Neuronal stem cell (in vitro differentiated cells): ENCODE data around the gene MGRN1.

Source experiments
- DNase-seq: peaks from one replicate; pipeline ENCODE4 v3.0.0-alpha.2; 2013; ENCODE audit warnings: low spot score
- H2AFZ ChIP-seq: one replicate; pipeline ENCODE4 v1.6.1; 2013; ENCODE audit warnings: mild to moderate bottlenecking, low read length, inconsistent platforms
- H2AK5ac ChIP-seq: 2 replicates; pipeline ENCODE4 v1.6.1; 2013; ENCODE audit warnings: low read depth, mild to moderate bottlenecking, inconsistent platforms, low read length, moderate library complexity, mixed read lengths
- H2BK120ac ChIP-seq: 2 replicates; pipeline ENCODE4 v1.6.1; 2013; ENCODE audit warnings: low read depth, mild to moderate bottlenecking, inconsistent platforms, low read length, moderate library complexity, mixed read lengths
- H2BK12ac ChIP-seq: one replicate; pipeline ENCODE4 v1.6.1; 2013; ENCODE audit warnings: low read length, inconsistent platforms
- H2BK15ac ChIP-seq: 2 replicates; pipeline ENCODE4 v1.6.1; 2013; ENCODE audit warnings: mild to moderate bottlenecking, low read length, inconsistent platforms, mixed read lengths
- H2BK5ac ChIP-seq: one replicate; pipeline ENCODE4 v1.6.1; 2013; ENCODE audit warnings: inconsistent platforms, mild to moderate bottlenecking, low read length, moderate library complexity
- H3K14ac ChIP-seq: one replicate; pipeline ENCODE4 v1.6.1; 2013; ENCODE audit warnings: low read length, inconsistent platforms
- H3K18ac ChIP-seq: 2 replicates; pipeline ENCODE4 v1.6.1; 2013; ENCODE audit warnings: low read length, inconsistent platforms
- H3K23ac ChIP-seq: 2 replicates; pipeline ENCODE4 v1.6.1; 2013; ENCODE audit warnings: low read depth, mild to moderate bottlenecking, mixed read lengths, low read length, inconsistent platforms; ENCODE audit not compliant: poor library complexity
- H3K27ac ChIP-seq: replicated peaks from 3 replicates; pipeline ENCODE4 v1.5.1; 2013; ENCODE audit warnings: low read length, inconsistent platforms
- H3K27me3 ChIP-seq, 3 experiments: 2 replicates each; pipeline ENCODE4 v1.6.1; 2013; ENCODE audit warnings: low read length in 3 of 3, mild to moderate bottlenecking in 2 of 3, inconsistent platforms in 1 of 3, low read depth in 1 of 3, mixed read lengths in 1 of 3, moderate library complexity in 1 of 3; ENCODE audit not compliant: control insufficient read depth in 3 of 3, insufficient read depth in 3 of 3
- H3K36me3 ChIP-seq, 2 donors: replicated peaks in 1 of 2; 2 replicates each; pipeline ENCODE4 v1.6.1; 2013; ENCODE audit warnings: low read length in 2 of 2; ENCODE audit not compliant: control insufficient read depth in 2 of 2, insufficient read depth in 2 of 2
- H3K4ac ChIP-seq: 2 replicates; pipeline ENCODE4 v1.6.1; 2013; ENCODE audit warnings: inconsistent platforms, mild to moderate bottlenecking, low read length, moderate library complexity
- H3K4me1 ChIP-seq, 2 donors: 1 replicate in 1 of 2; 2 replicates in 1 of 2; pipeline ENCODE4 v1.6.1; 2013; ENCODE audit warnings: low read length in 2 of 2, low read depth in 1 of 2; ENCODE audit not compliant: control insufficient read depth in 2 of 2, insufficient read depth in 1 of 2
- H3K4me2 ChIP-seq: one replicate; pipeline ENCODE4 v1.6.1; 2013; ENCODE audit warnings: mild to moderate bottlenecking, low read length, inconsistent platforms; ENCODE audit not compliant: insufficient read depth, poor library complexity, severe bottlenecking
- H3K4me3 ChIP-seq, 2 donors: 2 replicates each; pipeline ENCODE4 v1.5.1; 2013; ENCODE audit warnings: low read length in 2 of 2, mild to moderate bottlenecking in 2 of 2, inconsistent platforms in 1 of 2, moderate library complexity in 1 of 2
- H3K79me1 ChIP-seq: one replicate; pipeline ENCODE4 v1.6.1; 2013; ENCODE audit warnings: low read depth, mild to moderate bottlenecking, inconsistent platforms, low read length, moderate library complexity
- H3K9ac ChIP-seq: one replicate; pipeline ENCODE4 v1.6.1; 2013; ENCODE audit warnings: mild to moderate bottlenecking, low read depth, low read length, inconsistent platforms; ENCODE audit not compliant: poor library complexity
- H3K9me3 ChIP-seq, 2 donors: replicated peaks in 1 of 2; 2 replicates each; pipeline versions ENCODE3 to v1.6.1; 2013; ENCODE audit warnings: low read length in 2 of 2, mild to moderate bottlenecking in 2 of 2, inconsistent platforms in 1 of 2, low read depth in 1 of 2, mixed read lengths in 1 of 2, moderate library complexity in 1 of 2; ENCODE audit not compliant: control insufficient read depth in 2 of 2, insufficient read depth in 1 of 2
- H4K8ac ChIP-seq: one replicate; pipeline ENCODE4 v1.6.1; 2013; ENCODE audit warnings: low read depth, mild to moderate bottlenecking, inconsistent platforms, low read length, moderate library complexity
- H4K91ac ChIP-seq: one replicate; pipeline ENCODE4 v1.6.1; 2013; ENCODE audit warnings: low read length, low read depth, mild to moderate bottlenecking, inconsistent platforms; ENCODE audit not compliant: poor library complexity
- WGBS, 2 donors: extraction: QIAGEN DNeasy Blood & Tissue Kit; methylation state at CpG; one replicate each; pipeline ENCODE4 v1.1.7; 2013; ENCODE audit warnings: missing lambda C conversion rate in 2 of 2, mixed read lengths in 1 of 2; ENCODE audit not compliant: insufficient read length in 2 of 2, insufficient replicate concordance in 1 of 2; ENCODE audit errors: extremely low coverage in 2 of 2; 5-methylcytosine and 5-hydroxymethylcytosine counted together

Gene MGRN1

DNA sequence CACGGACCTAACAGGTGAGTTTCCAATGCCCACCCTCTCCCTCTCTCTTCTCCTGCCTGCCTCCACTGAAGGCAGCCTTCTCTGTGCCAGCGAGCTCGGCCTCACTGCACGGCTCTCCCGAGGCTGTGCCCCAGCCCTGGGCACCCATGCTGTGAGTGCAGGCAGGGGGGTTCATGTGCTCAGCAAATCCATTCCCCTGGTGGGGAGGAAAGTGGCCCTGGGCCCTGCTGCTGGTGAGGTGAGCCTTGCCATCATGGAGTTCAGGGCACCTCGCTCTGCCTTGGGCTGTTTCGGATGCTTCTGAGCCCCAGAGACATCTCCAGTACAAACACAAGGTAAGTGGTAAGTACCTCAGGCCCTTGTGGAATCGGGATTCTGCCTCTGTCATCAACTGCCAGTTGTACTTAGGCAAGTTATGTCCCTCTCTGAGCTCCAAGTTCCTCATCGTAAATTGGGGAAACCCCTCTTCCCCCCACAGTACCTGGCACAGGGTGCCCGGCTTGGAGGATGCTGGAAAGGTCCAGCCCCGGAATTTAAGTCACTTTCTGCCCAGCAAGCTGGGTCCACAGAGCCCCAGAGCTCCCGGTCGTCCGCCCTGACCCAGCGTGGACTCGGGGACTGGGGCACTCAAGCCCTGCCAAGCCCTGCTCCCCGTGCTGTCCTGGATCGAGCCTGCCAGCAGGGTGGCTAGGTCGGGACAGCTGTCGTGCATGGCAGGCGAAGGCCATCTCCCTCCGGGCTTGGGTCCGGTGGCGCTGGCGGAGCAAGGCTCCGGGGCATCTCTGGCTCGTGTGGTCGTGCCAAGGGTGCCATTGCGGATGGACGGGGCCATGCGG is 68.1 kb downstream of the MGRN1 start:
- peak overlapping the region; percentile 11 for H2AK5ac ChIP-seq
- H3K4ac ChIP-seq = no peak overlapping the region
- peak overlapping the region; percentile 75 for H2BK12ac ChIP-seq
- no peak overlapping the region for H4K91ac ChIP-seq
- no peak overlapping the region for H2BK15ac ChIP-seq
- H3K9me3 ChIP-seq = peaks cover 0 to 2% of the 10 kb centered on the region in 2 donors
- no peak overlapping the region for H2BK5ac ChIP-seq
- H3K18ac ChIP-seq = peak overlapping the region; percentile 79
- no peak overlapping the region for H4K8ac ChIP-seq
- H2BK120ac ChIP-seq = no peak overlapping the region
- peak overlapping the region; percentile 73 for H2AFZ ChIP-seq
- peak overlapping the region; percentile 46 for H3K23ac ChIP-seq
- WGBS, 2 donors = no CpG with 5 or more reads among the region's 31 CpGs
- H3K14ac ChIP-seq = no peak overlapping the region
- DNase-seq = no peak
- H3K36me3 ChIP-seq = peaks cover 28 to 52% of the 10 kb centered on the region in 2 donors
- no peaks in the 10 kb centered on the region for H3K27me3 ChIP-seq
- H3K4me3 ChIP-seq = peak overlapping the region; percentile 75 to 99
- peak overlapping the region; percentile 89 for H3K9ac ChIP-seq
- H3K4me1 ChIP-seq = peaks cover 8 to 10% of the 10 kb centered on the region in 2 donors
- H3K27ac ChIP-seq = no peak overlapping the region
- peak overlapping the region; percentile 80 for H3K4me2 ChIP-seq
- peaks cover 12% of the 10 kb centered on the region for H3K79me1 ChIP-seq

DNA sequence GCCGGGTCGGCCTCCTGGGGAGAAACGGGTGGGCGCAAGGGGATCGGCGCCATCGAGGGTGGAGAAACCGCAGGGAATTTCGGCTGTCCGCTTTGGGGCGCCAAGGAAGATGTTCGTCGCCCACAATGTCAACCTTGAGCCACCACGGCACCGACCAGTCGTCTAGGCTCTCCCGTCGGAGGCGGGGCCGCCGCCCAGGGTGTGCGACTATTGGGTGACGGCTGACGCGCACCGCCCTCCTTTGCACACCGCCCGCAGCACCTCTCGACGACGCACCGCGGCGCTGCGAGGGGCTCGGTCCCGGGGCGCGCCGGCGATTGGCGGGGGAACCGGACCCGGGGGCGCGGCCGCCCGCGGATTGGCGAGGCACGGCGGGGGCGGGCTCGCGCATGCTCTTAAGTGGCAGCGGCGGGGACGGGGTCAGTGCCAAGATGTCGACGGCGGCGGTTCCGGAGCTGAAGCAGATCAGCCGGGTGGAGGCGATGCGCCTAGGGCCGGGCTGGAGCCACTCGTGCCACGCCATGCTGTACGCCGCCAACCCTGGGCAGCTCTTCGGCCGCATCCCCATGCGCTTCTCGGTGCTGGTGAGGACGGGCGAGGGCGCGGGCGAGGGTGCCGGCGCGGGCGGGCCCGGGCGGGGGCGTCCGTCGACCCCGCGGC is 68.8 kb downstream of the MGRN1 start, which contains the start of gene NUDT16L1:
TSS of gene NUDT16L1 (plus strand) at position 267 of the 660 bp plus-strand sequence. CDS start at position 432, 165 bp downstream.
- peak within 1 kb of the TSS; percentile 99 to 100 for H3K4me3 ChIP-seq
- H2AFZ ChIP-seq = peak within 1 kb of the TSS; percentile 96
- peak within 1 kb of the TSS; percentile 99 for H2AK5ac ChIP-seq
- peak within 1 kb of the TSS; percentile 75 for H2BK12ac ChIP-seq
- H3K14ac ChIP-seq = peak within 1 kb of the TSS; percentile 99
- no peaks in the 10 kb centered on the region for H3K27me3 ChIP-seq
- H3K9ac ChIP-seq = peak within 1 kb of the TSS; percentile 99
- WGBS, 2 donors = no CpG with 5 or more reads among the region's 91 CpGs
- peaks cover 0 to 2% of the 10 kb centered on the region in 2 donors for H3K9me3 ChIP-seq
- H3K27ac ChIP-seq = peak within 1 kb of the TSS; percentile 35
- peak within 1 kb of the TSS; percentile 67 for H2BK15ac ChIP-seq
- no peak within 1 kb of the TSS for H4K91ac ChIP-seq
- peak within 1 kb of the TSS; percentile 98 for H3K18ac ChIP-seq
- H2BK120ac ChIP-seq = no peak within 1 kb of the TSS
- H4K8ac ChIP-seq = peak within 1 kb of the TSS; percentile 82
- H3K4ac ChIP-seq = peak within 1 kb of the TSS; percentile 97
- peaks cover 8 to 10% of the 10 kb centered on the region in 2 donors for H3K4me1 ChIP-seq
- DNase-seq = peak; percentile 92
- peaks cover 32 to 51% of the 10 kb centered on the region in 2 donors for H3K36me3 ChIP-seq
- H3K79me1 ChIP-seq = peaks cover 12% of the 10 kb centered on the region
- H3K23ac ChIP-seq = peak within 1 kb of the TSS; percentile 100
- peak within 1 kb of the TSS; percentile 91 for H3K4me2 ChIP-seq
- H2BK5ac ChIP-seq = peak within 1 kb of the TSS; percentile 24

GRCh38 chr16:4693956-4694641 is 69.5 kb downstream of the MGRN1 start:
- peak overlapping the region; percentile 96 for H2AFZ ChIP-seq
- peaks cover 36 to 52% of the 10 kb centered on the region in 2 donors for H3K36me3 ChIP-seq
- H3K4me3 ChIP-seq = peak overlapping the region; percentile 99 to 100
- peak overlapping the region; percentile 67 for H2BK15ac ChIP-seq
- no peak overlapping the region for H4K8ac ChIP-seq
- H3K4me1 ChIP-seq = peaks cover 8 to 10% of the 10 kb centered on the region in 2 donors
- no peaks in the 10 kb centered on the region for H3K27me3 ChIP-seq
- no peak overlapping the region for H2BK120ac ChIP-seq
- H3K18ac ChIP-seq = peak overlapping the region; percentile 98
- no peak overlapping the region for H3K27ac ChIP-seq
- peak overlapping the region; percentile 97 for H3K4ac ChIP-seq
- H3K14ac ChIP-seq = peak overlapping the region; percentile 99
- no peak overlapping the region for H2BK12ac ChIP-seq
- H3K9me3 ChIP-seq = peaks cover 0 to 2% of the 10 kb centered on the region in 2 donors
- DNase-seq = no peak
- peak overlapping the region; percentile 99 for H3K9ac ChIP-seq
- H2AK5ac ChIP-seq = peak overlapping the region; percentile 99
- no CpG with 5 or more reads among the region's 54 CpGs for WGBS, 2 donors
- H4K91ac ChIP-seq = no peak overlapping the region
- H2BK5ac ChIP-seq = peak overlapping the region; percentile 24
- H3K23ac ChIP-seq = peak overlapping the region; percentile 100
- peak overlapping the region; percentile 91 for H3K4me2 ChIP-seq
- peaks cover 12% of the 10 kb centered on the region for H3K79me1 ChIP-seq
